ENCODE measurements around the gene RELCH.

RELCH gene

GRCh38 chr18:62210138-62210537, 23.1 kb downstream of the RELCH start:
- peaks cover 49% of the 10 kb centered on the region for H3K4me1 Mint-ChIP-seq (ENCODE audit: low read depth)
- H3K27ac Mint-ChIP-seq = no peak overlapping the region
- H3K27me3 Mint-ChIP-seq = no peaks in the 10 kb centered on the region
- H3K36me3 Mint-ChIP-seq = peaks cover 5% of the 10 kb centered on the region
- H3K4me3 Mint-ChIP-seq = no peak overlapping the region
- no peaks in the 10 kb centered on the region for H3K9me3 Mint-ChIP-seq (ENCODE audit: low read depth)

DNA sequence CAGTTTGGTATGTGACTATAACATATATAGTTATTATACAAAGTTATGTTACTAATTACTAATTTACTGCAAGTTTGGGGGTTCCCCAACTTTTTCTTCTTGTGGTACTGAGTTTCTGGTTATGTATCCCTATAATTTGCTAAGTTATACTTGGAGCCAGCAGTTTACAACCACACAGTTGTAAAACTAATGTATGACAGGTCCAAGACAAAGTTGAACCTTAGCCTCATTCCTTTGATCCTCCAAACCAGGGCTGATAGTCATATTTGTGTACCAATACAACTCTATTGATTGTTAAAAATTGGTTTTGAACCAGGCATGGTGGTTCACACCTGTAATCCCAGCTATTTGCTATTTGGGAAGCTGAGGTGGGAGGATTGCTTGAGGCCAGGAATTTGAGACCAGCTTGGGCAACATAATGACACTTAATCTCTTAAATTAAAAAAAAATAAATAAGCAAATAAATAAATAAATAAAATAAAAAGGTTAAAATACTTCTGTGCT, 24.3 kb downstream of the RELCH start:
- peaks cover 44% of the 10 kb centered on the region for H3K4me1 Mint-ChIP-seq (ENCODE audit: low read depth)
- H3K36me3 Mint-ChIP-seq = peaks cover 5% of the 10 kb centered on the region
- H3K4me3 Mint-ChIP-seq = no peak overlapping the region
- no peaks in the 10 kb centered on the region for H3K27me3 Mint-ChIP-seq
- H3K9me3 Mint-ChIP-seq (ENCODE audit: low read depth) = no peaks in the 10 kb centered on the region
- no peak overlapping the region for H3K27ac Mint-ChIP-seq

DNA sequence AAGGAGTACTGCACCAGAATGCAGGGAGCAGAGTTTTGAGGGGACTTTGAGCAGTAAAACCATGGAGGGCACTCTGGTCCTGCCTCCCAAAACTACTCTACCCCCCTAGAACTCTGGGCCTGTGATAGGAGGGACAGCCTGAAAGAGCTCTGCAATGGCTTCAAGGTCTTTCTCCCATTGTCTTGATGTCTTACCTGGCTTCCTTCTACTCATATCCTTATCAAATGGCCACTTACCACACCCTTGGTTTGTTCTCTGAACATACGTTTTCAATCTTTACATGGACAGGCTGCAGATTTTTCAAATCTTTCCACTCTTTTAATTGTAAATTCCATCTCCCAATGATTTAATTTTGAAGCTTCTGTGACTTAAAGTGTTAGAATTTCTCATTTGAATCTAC, 27.7 kb downstream of the RELCH start:
- Mint-ChIP-seq H3K27me3 (no peaks in the 10 kb centered on the region), H3K4me1 (ENCODE audit: low read depth) (peaks cover 38% of the 10 kb centered on the region), H3K27ac (no peak overlapping the region), H3K9me3 (ENCODE audit: low read depth) (no peaks in the 10 kb centered on the region), H3K36me3 (peaks cover 6% of the 10 kb centered on the region), H3K4me3 (no peak overlapping the region)

GRCh38 chr18:62224229-62224628, 37.2 kb downstream of the RELCH start:
- H3K36me3 Mint-ChIP-seq = peaks cover 17% of the 10 kb centered on the region
- no peaks in the 10 kb centered on the region for H3K27me3 Mint-ChIP-seq
- no peak overlapping the region for H3K27ac Mint-ChIP-seq
- no peak overlapping the region for H3K4me3 Mint-ChIP-seq
- no peaks in the 10 kb centered on the region for H3K9me3 Mint-ChIP-seq (ENCODE audit: low read depth)
- peaks cover 4% of the 10 kb centered on the region for H3K4me1 Mint-ChIP-seq (ENCODE audit: low read depth)

DNA sequence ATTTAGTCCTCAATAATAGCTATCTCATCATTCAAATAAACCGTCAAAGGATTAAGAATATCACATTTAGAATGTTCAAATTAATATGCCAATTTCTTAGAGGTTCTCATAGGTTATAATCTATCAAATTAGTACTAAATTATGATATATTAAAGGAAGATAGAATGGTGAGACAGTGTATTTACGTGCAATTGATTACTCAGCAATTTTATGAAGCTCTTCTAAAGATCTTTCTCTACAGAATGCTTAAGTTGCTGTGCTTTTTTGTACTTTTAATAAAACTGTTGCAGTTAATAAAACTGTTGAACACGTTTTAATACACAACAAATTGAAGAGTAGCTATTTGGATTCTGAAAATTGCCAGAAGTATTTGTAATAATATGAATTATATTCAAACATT, 39.0 kb downstream of the RELCH start:
- Mint-ChIP-seq H3K4me3 (no peak overlapping the region), H3K27ac (no peak overlapping the region), H3K36me3 (peaks cover 22% of the 10 kb centered on the region), H3K9me3 (ENCODE audit: low read depth) (no peaks in the 10 kb centered on the region), H3K4me1 (ENCODE audit: low read depth) (no peaks in the 10 kb centered on the region), H3K27me3 (no peaks in the 10 kb centered on the region)

- no peak overlapping the region for H3K4me3 Mint-ChIP-seq
- no peaks in the 10 kb centered on the region for H3K27me3 Mint-ChIP-seq
- H3K4me1 Mint-ChIP-seq (ENCODE audit: low read depth) = peaks cover 13% of the 10 kb centered on the region
- peak overlapping the region; percentile 3 for H3K27ac Mint-ChIP-seq
- H3K36me3 Mint-ChIP-seq = peaks cover 19% of the 10 kb centered on the region
- no peaks in the 10 kb centered on the region for H3K9me3 Mint-ChIP-seq (ENCODE audit: low read depth)
Observed at GRCh38 chr18:62236252-62236651, 49.2 kb downstream of the RELCH start.

DNA sequence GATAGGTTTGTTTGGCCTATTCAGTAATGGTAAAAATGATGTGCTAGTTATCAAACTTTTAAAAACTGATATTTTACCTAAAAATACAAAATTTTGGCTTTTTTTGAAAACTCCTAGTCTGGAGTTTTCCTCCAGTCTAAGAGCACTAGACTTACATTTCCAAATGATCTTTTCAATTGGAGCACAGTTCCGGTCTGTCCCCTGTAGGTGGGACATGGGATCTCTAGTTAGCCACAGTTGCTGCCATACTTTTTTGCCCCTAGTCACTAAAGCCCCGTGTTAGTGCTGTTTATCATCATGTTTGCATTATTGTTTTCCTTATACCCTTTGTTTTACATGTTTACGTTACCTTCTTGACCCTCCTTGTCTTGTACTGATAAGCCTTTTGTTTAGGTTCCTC, 52.4 kb downstream of the RELCH start:
- H3K4me3 Mint-ChIP-seq = no peak overlapping the region
- H3K27me3 Mint-ChIP-seq = no peaks in the 10 kb centered on the region
- no peaks in the 10 kb centered on the region for H3K9me3 Mint-ChIP-seq (ENCODE audit: low read depth)
- H3K27ac Mint-ChIP-seq = no peak overlapping the region
- H3K36me3 Mint-ChIP-seq = peaks cover 11% of the 10 kb centered on the region
- H3K4me1 Mint-ChIP-seq (ENCODE audit: low read depth) = peaks cover 13% of the 10 kb centered on the region

DNA sequence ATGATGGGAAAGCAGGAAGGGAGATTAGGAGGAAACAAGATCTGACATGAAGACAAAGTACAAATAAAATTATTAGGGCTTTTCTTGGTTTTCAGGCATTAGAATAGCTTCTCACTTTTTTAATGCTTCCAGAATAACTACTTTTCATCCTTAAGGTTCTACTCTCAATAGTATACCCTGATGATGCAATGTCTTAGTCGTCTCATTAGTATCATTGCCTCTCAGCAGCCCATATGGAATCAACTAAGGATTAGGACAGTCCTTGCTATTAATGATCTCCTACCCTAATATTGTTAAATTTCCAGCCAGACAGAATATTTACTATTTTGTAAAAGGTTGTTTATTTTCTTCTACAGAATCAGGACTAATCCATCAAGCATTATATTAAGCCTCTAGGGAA, 55.9 kb downstream of the RELCH start:
- Mint-ChIP-seq H3K9me3 (ENCODE audit: low read depth) (no peaks in the 10 kb centered on the region), H3K4me3 (no peak overlapping the region), H3K27me3 (no peaks in the 10 kb centered on the region), H3K36me3 (peaks cover 5% of the 10 kb centered on the region), H3K27ac (peak overlapping the region; percentile 50), H3K4me1 (ENCODE audit: low read depth) (peaks cover 2% of the 10 kb centered on the region)

GRCh38 chr18:62245177-62245576, 58.1 kb downstream of the RELCH start:
- H3K27ac Mint-ChIP-seq = peak overlapping the region; percentile 3
- no peaks in the 10 kb centered on the region for H3K4me1 Mint-ChIP-seq (ENCODE audit: low read depth)
- H3K4me3 Mint-ChIP-seq = no peak overlapping the region
- H3K9me3 Mint-ChIP-seq (ENCODE audit: low read depth) = no peaks in the 10 kb centered on the region
- H3K36me3 Mint-ChIP-seq = no peaks in the 10 kb centered on the region
- H3K27me3 Mint-ChIP-seq = no peaks in the 10 kb centered on the region

DNA sequence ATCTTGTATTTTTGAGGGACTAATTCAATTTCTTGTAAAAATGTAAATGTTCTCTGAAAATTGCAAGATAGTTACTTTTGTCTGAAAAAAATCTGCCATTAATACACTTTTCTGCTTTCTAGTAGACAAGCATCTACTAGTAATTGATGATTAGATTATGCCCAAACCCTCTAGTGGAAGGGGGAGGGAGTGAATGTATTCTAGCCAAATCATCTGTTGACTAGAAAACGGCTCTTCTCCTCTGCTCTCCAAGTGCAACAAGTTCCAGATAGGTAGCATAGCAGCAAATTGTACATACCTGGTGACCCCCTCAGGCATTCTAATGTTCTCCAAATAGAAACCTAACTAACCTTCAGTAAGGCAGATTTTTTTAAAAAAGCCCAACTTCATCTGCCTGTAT, 58.6 kb downstream of the RELCH start:
- Mint-ChIP-seq H3K9me3 (ENCODE audit: low read depth) (no peaks in the 10 kb centered on the region), H3K27me3 (no peaks in the 10 kb centered on the region), H3K4me3 (no peak overlapping the region), H3K4me1 (ENCODE audit: low read depth) (no peaks in the 10 kb centered on the region), H3K36me3 (no peaks in the 10 kb centered on the region), H3K27ac (peak overlapping the region; percentile 41)

DNA sequence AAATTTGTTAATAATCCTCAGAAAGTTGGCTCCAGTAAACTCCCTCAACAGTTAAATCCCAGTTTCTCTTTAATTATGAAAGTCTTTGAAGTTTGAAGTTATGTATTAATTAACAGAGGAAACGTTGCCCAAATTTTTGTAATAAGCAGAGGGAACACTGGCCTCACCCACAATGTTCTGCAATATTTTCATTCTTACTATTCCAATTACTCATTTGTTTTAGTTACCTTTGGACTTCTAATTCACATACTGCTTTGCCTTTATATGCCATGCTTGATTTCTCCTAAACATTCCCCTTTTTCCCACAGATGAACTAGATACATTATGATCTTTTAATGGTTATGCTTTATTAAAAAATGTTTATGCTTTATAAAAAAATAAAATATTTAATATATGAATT, 61.3 kb downstream of the RELCH start:
- no peaks in the 10 kb centered on the region for H3K9me3 Mint-ChIP-seq (ENCODE audit: low read depth)
- no peaks in the 10 kb centered on the region for H3K36me3 Mint-ChIP-seq
- H3K27ac Mint-ChIP-seq = no peak overlapping the region
- no peaks in the 10 kb centered on the region for H3K4me1 Mint-ChIP-seq (ENCODE audit: low read depth)
- H3K4me3 Mint-ChIP-seq = no peak overlapping the region
- no peaks in the 10 kb centered on the region for H3K27me3 Mint-ChIP-seq

GRCh38 chr18:62249478-62250097, 62.5 kb downstream of the RELCH start:
- Mint-ChIP-seq H3K4me3 (no peak overlapping the region), H3K27me3 (no peaks in the 10 kb centered on the region)

DNA sequence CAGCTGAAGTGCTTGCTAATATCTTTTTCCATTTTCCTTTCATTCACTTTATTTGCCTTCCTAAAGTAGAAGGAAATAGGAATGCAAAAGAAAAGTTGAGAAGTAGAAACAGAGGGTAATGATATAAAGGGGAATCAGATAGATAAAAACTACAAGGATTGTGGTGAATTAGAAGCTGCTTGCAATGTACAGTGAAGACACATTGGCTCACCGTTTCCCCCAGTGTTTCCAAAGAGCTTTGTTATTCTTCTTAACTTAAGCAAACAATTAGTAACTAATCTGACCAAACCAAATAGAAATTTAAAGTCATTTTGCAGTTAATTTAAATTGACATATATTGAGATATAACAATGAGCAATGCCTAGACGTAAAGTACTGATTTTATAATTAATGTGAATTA, 63.4 kb downstream of the RELCH start:
- Mint-ChIP-seq H3K36me3 (peaks cover 3% of the 10 kb centered on the region), H3K27ac (no peak overlapping the region), H3K27me3 (no peaks in the 10 kb centered on the region)

More at GRCh38 chr18:62249478-62250097, 62.5 kb downstream of the RELCH start:
- Mint-ChIP-seq H3K27ac (no peak overlapping the region), H3K36me3 (no peaks in the 10 kb centered on the region), H3K9me3 (ENCODE audit: low read depth) (no peaks in the 10 kb centered on the region), H3K4me1 (ENCODE audit: low read depth) (no peaks in the 10 kb centered on the region)

GRCh38 chr18:62258093-62258492, 71.0 kb downstream of the RELCH start:
- peaks cover 11% of the 10 kb centered on the region for H3K36me3 Mint-ChIP-seq
- no peak overlapping the region for H3K4me3 Mint-ChIP-seq
- no peak overlapping the region for H3K27ac Mint-ChIP-seq
- no peaks in the 10 kb centered on the region for H3K9me3 Mint-ChIP-seq (ENCODE audit: low read depth)
- H3K27me3 Mint-ChIP-seq = no peaks in the 10 kb centered on the region
- no peaks in the 10 kb centered on the region for H3K4me1 Mint-ChIP-seq (ENCODE audit: low read depth)

More for the DNA sequence above, 63.4 kb downstream of the RELCH start:
- Mint-ChIP-seq H3K4me3 (no peak overlapping the region), H3K9me3 (ENCODE audit: low read depth) (no peaks in the 10 kb centered on the region), H3K4me1 (ENCODE audit: low read depth) (no peaks in the 10 kb centered on the region)

DNA sequence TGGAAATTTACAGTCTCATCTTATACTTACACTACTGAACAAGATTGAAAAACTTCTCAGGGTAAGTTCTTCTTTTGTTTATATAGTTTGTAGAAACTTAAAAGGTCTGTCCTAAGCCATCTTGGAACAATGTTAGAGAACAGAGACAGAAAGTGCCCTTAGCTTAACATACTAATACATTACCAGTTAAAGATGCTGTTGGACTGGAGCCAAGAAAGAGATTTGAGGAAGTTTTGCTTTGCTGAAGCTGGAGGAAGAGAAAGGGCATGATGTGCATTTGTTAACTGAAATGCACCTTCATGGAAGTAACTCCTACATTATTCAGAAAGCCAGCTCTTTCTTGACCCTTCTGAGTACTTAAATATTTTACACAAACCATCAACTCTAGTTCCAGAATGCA, 71.6 kb downstream of the RELCH start:
- H3K27ac Mint-ChIP-seq = no peak overlapping the region
- H3K4me1 Mint-ChIP-seq (ENCODE audit: low read depth) = no peaks in the 10 kb centered on the region
- H3K36me3 Mint-ChIP-seq = peaks cover 11% of the 10 kb centered on the region
- no peaks in the 10 kb centered on the region for H3K27me3 Mint-ChIP-seq
- H3K4me3 Mint-ChIP-seq = no peak overlapping the region
- H3K9me3 Mint-ChIP-seq (ENCODE audit: low read depth) = no peaks in the 10 kb centered on the region

- Mint-ChIP-seq H3K9me3 (ENCODE audit: low read depth) (no peaks in the 10 kb centered on the region), H3K27ac (no peak overlapping the region), H3K36me3 (peaks cover 14% of the 10 kb centered on the region), H3K27me3 (no peaks in the 10 kb centered on the region), H3K4me3 (no peak overlapping the region), H3K4me1 (ENCODE audit: low read depth) (peaks cover 12% of the 10 kb centered on the region)
Observed at GRCh38 chr18:62262061-62262460, 75.0 kb downstream of the RELCH start.

Data from activated naive CD8-positive, alpha-beta T cell (primary cell).